Measurements from ENCODE around the gene BMP3. TPM values are rescaled to one million over a fixed set of nuclear protein-coding genes. Genes with fewer than 3 reads are reported as not detected.
A peak's percentile ranks its signal among the peaks of the same experiment; 100 is the strongest.

BMP3 gene
- total and polyA plus RNA-seq, 10 of the 15 experiments (the other 5 are each of a cell fraction or from before 2014, with no cell fraction given) = 0.37 to 1.4 (median 0.88) TPM

GRCh38 chr4:81039351-81039972, 9.0 kb downstream of the BMP3 start:
- ChIA-PET CTCF (interaction anchor here (0.6 to 15.3 kb wide), 51 partner anchors 9 to 834 kb away, joined by 3 to 268 read pairs (median 4); partner anchors contain the start of gene BMP3), SMC1A (ENCODE audit: uncharacterized antibody, unreplicated experiment) (interaction anchor here (0.6 to 14.8 kb wide), 55 partner anchors 10 to 819 kb away, joined by 3 to 144 read pairs (median 4); partner anchors contain the start of gene BMP3), POLR2A (interaction anchor here (0.6 to 1.2 kb wide), 2 partner anchors 673 to 1725 kb away, joined by 3 to 6 read pairs; no protein-coding TSS in a partner anchor), RAD21 (ENCODE audit: unreplicated experiment) (interaction anchor here (0.7 to 7.6 kb wide), 34 partner anchors 9 to 819 kb away, joined by 3 to 78 read pairs (median 4); partner anchors contain the start of gene BMP3)
- H3K27me3 ChIP-seq (replicated peaks in 1 of 2; ENCODE audit: control insufficient read depth in 2 of 2, insufficient read depth in 2 of 2, low read length in 1 of 2) = no peaks in the 10 kb centered on the region
- no peak overlapping the region for H2AFZ ChIP-seq (ENCODE audit: control insufficient read depth, low read depth, low read length)
- 0% methylated on average over 4 of the region's 4 CpGs for WGBS (ENCODE audit: insufficient coverage, insufficient replicate concordance, low lambda C conversion rate, missing lambda C conversion rate)
- no peaks in the 10 kb centered on the region for H3K9me3 ChIP-seq (replicated peaks; ENCODE audit: control insufficient read depth, insufficient read depth, low read length)
- intact Hi-C loops (cut with micrococcal nuclease; ENCODE audit: unreplicated experiment) (no loop called here), in situ Hi-C loops (cut with MboI) (no loop called here)
- peak; percentile 70 for ATAC-seq
- H4K20me1 ChIP-seq (ENCODE audit: control insufficient read depth, insufficient read depth) = no peaks in the 10 kb centered on the region
- H3K4me1 ChIP-seq (ENCODE audit: control insufficient read depth, insufficient read depth, low read length) = 0 out of 2 replicates have a peak, but pooled peaks cover 3% of the 10 kb centered on the region
- DNase-seq (ENCODE audit: low read depth, low spot score) = no peak
- no peak overlapping the region for H3K4me2 ChIP-seq (ENCODE audit: control insufficient read depth, insufficient read depth)
- no peaks in the 10 kb centered on the region for H3K79me2 ChIP-seq (ENCODE audit: control insufficient read depth, insufficient read depth, low read length)
- no peak overlapping the region for H3K27ac ChIP-seq (ENCODE audit: control insufficient read depth, insufficient read depth)
- no peak overlapping the region for H3K9ac ChIP-seq (ENCODE audit: control insufficient read depth, insufficient read depth, low read length)
- H3K36me3 ChIP-seq (ENCODE audit: control insufficient read depth in 2 of 2, insufficient read depth in 2 of 2, low read length in 1 of 2) = no peaks in the 10 kb centered on the region
- FAIRE-seq = peak; percentile 23
- BruUV-seq (replicated peaks) = no TSS peak
- no peak overlapping the region for H3K4me3 ChIP-seq
- TF ChIP-seq SMAD1 (IDR thresholded peaks at IDR 0.05; ENCODE audit: low read depth, partially characterized antibody) (no peak), SREBF2 (IDR thresholded peaks at IDR 0.05; ENCODE audit: low read length) (no peak), SRF (IDR thresholded peaks at IDR 0.05; ENCODE audit: low read depth in 2 of 2, low read length in 2 of 2) (no peak), ASH2L (IDR thresholded peaks at IDR 0.05; ENCODE audit: borderline replicate concordance, low read depth) (no peak), BCL3 (IDR thresholded peaks at IDR 0.05; ENCODE audit: borderline replicate concordance, insufficient read depth, low read depth, low read length, poor library complexity, severe bottlenecking) (no peak), ZNF622 (IDR thresholded peaks at IDR 0.05) (no peak), NFYB (IDR thresholded peaks at IDR 0.05; ENCODE audit: insufficient read depth, low read depth, low read length) (no peak), USF2 (IDR thresholded peaks at IDR 0.05; ENCODE audit: borderline replicate concordance, low read depth, low read length) (no peak), CREB1 (IDR thresholded peaks at IDR 0.05; ENCODE audit: low read depth) (no peak), SIN3A (IDR thresholded peaks at IDR 0.05; ENCODE audit: low read depth, low read length) (no peak), ZNF592 (IDR thresholded peaks at IDR 0.05) (no peak), JUND (IDR thresholded peaks at IDR 0.05; ENCODE audit: low read depth, low read length) (no peak), ZZZ3 (IDR thresholded peaks at IDR 0.05; ENCODE audit: control insufficient read depth, insufficient read length, low read depth) (no peak), MAX (IDR thresholded peaks at IDR 0.05; ENCODE audit: low read depth, low read length) (no peak), RBBP5 (conservative IDR thresholded peaks at IDR 0.05) (no peak), POLR2AphosphoS5 (IDR thresholded peaks at IDR 0.05; ENCODE audit: low read length) (no peak)
